GM12878 (cell line): ENCODE results near the gene ITPR2. TPM values are rescaled to one million over a fixed set of nuclear protein-coding genes. Genes with fewer than 3 reads are reported as not detected.

Source experiments
- ATAC-seq: fragments of 200-7000 bp; cut with Tn5 transposase; 3 replicates; pipeline ENCODE4 v1.9.1; 2020; ENCODE audit warnings: mild to moderate bottlenecking, moderate library complexity
- BruUV-seq: library from RNA; stranded (reverse); fragments of 400-500 nt; replicated peaks from 2 replicates; lab custom pipeline; 2021; lab: Mats Ljungman, UMichigan
- CTCF ChIA-PET: fragments of 300-600 bp; sonication (Branson Sonifier 250); formaldehyde crosslinking; extraction: SDS; loops from one replicate; lab custom pipeline; 2021; ENCODE audit warnings: inconsistent platforms; lab: Yijun Ruan, JAX
- POLR2A ChIA-PET: fragments of 350-600 bp; formaldehyde crosslinking; extraction: SDS; loops from one replicate; lab custom pipeline; 2021; ENCODE audit warnings: inconsistent platforms; lab: Charles Lee
- RAD21 ChIA-PET: fragments of 300-600 bp; sonication (Branson Sonifier 250); formaldehyde crosslinking; loops from one replicate; lab custom pipeline; 2023; ENCODE audit warnings: antibody characterized with exemption; ENCODE audit not compliant: unreplicated experiment; lab: Charles Lee
- SMC1A ChIA-PET: fragments of 300-600 bp; sonication (Branson Sonifier 250); formaldehyde crosslinking; loops from one replicate; lab custom pipeline; 2023; ENCODE audit not compliant: unreplicated experiment, uncharacterized antibody; lab: Charles Lee
- DNase-seq: peaks from one replicate; pipeline ENCODE4 v3.0.0-alpha.2; 2011; ENCODE audit warnings: low read depth, low spot score
- FAIRE-seq: peaks from 3 replicates; lab custom pipeline; 2011; peaks lifted over from hg19 to GRCh38; lab: Jason Lieb, UNC
- H2AFZ ChIP-seq: 2 replicates; pipeline ENCODE4 v1.6.0; 2011; ENCODE audit warnings: low read depth, low read length, control low read depth; ENCODE audit not compliant: control insufficient read depth
- H3K27ac ChIP-seq: 2 replicates; pipeline ENCODE4 v1.5.1; 2011; ENCODE audit warnings: control low read depth; ENCODE audit not compliant: control insufficient read depth, insufficient read depth
- H3K27me3 ChIP-seq, 2 experiments: replicated peaks in 1 of 2; 2 replicates each; pipeline versions ENCODE4 v1.6.0 to v1.6.1; 2011; ENCODE audit warnings: low read length in 1 of 2; ENCODE audit not compliant: control insufficient read depth in 2 of 2, insufficient read depth in 2 of 2
- H3K36me3 ChIP-seq, 2 experiments: 2 replicates each; pipeline ENCODE4 v1.5.1; 2011; ENCODE audit warnings: low read length in 1 of 2; ENCODE audit not compliant: control insufficient read depth in 2 of 2, insufficient read depth in 2 of 2
- H3K4me1 ChIP-seq: 2 replicates; pipeline ENCODE4 v1.6.1; 2011; ENCODE audit warnings: mild to moderate bottlenecking, low read length, moderate library complexity, mixed read lengths; ENCODE audit not compliant: control insufficient read depth, insufficient read depth
- H3K4me2 ChIP-seq: 2 replicates; pipeline ENCODE4 v1.6.0; 2011; ENCODE audit warnings: control low read depth; ENCODE audit not compliant: control insufficient read depth, insufficient read depth
- H3K4me3 ChIP-seq: fragments of 200-600 bp; sonication (generic); 2 replicates; pipeline ENCODE4 v1.5.1; 2016
- H3K79me2 ChIP-seq: 2 replicates; pipeline ENCODE4 v1.6.0; 2011; ENCODE audit warnings: low read length; ENCODE audit not compliant: control insufficient read depth, insufficient read depth
- H3K9ac ChIP-seq: 2 replicates; pipeline ENCODE4 v1.8.0; 2011; ENCODE audit warnings: low read length, control low read depth, mixed read lengths; ENCODE audit not compliant: control insufficient read depth, insufficient read depth
- H3K9me3 ChIP-seq: replicated peaks from 3 replicates; pipeline ENCODE4 v1.5.1; 2011; ENCODE audit warnings: mild to moderate bottlenecking, low read length; ENCODE audit not compliant: control insufficient read depth, insufficient read depth
- H4K20me1 ChIP-seq: 2 replicates; pipeline ENCODE4 v1.6.0; 2011; ENCODE audit not compliant: control insufficient read depth, insufficient read depth
- BCL11A ChIP-seq: IDR thresholded peaks from 2 replicates; pipeline ENCODE4 v1.6.1; 2011; ENCODE audit warnings: low read depth, low read length
- BHLHE40 ChIP-seq, 2 experiments: fragments of 450-650 bp in 1 of 2; IDR thresholded peaks; 2 replicates each; pipeline ENCODE4 v1.6.1; 2011 to 2017; ENCODE audit warnings: low read depth in 2 of 2, borderline replicate concordance in 1 of 2, improper control_type of control experiment in 1 of 2, low read length in 1 of 2, mild to moderate bottlenecking in 1 of 2
- CBX3 ChIP-seq: fragments of 200-600 bp; sonication (generic); IDR thresholded peaks from 2 replicates; pipeline ENCODE4 v1.6.1; 2016; ENCODE audit warnings: low read depth, borderline replicate concordance
- CREB1 ChIP-seq: IDR thresholded peaks from 2 replicates; pipeline ENCODE4 v1.6.1; 2012; ENCODE audit warnings: low read depth, mild to moderate bottlenecking, inconsistent platforms
- CREM ChIP-seq: IDR thresholded peaks from 2 replicates; pipeline ENCODE4 v1.6.1; 2014; ENCODE audit warnings: antibody characterized with exemption, low read depth
- FOXM1 ChIP-seq: IDR thresholded peaks from 2 replicates; pipeline ENCODE4 v1.6.1; 2012; ENCODE audit warnings: low read depth, mild to moderate bottlenecking, inconsistent platforms, low read length, moderate library complexity
- GATAD2B ChIP-seq: fragments of 450-650 bp; conservative IDR thresholded peaks from 2 replicates; pipeline ENCODE4 v1.6.1; 2017; ENCODE audit warnings: low read depth, mild to moderate bottlenecking, moderate library complexity
- IRF5 ChIP-seq: fragments of 450-650 bp; IDR thresholded peaks from 2 replicates; pipeline ENCODE4 v1.6.1; 2017; ENCODE audit warnings: borderline replicate concordance
- MTA3 ChIP-seq: IDR thresholded peaks from 2 replicates; pipeline ENCODE4 v1.6.1; 2012; ENCODE audit warnings: low read length, inconsistent platforms, borderline replicate concordance
- PAX5 ChIP-seq: IDR thresholded peaks from 2 replicates; pipeline ENCODE4 v1.6.1; 2011; ENCODE audit warnings: low read depth, low read length, borderline replicate concordance
- PKNOX1 ChIP-seq: fragments of 450-650 bp; IDR thresholded peaks from 2 replicates; pipeline ENCODE4 v1.6.1; 2016; ENCODE audit warnings: mild to moderate bottlenecking
- SPI1 ChIP-seq: IDR thresholded peaks from 2 replicates; pipeline ENCODE4 v1.6.1; 2011; ENCODE audit warnings: low read depth, mild to moderate bottlenecking, low read length, moderate library complexity, borderline replicate concordance; ENCODE audit not compliant: insufficient read depth
- TBL1XR1 ChIP-seq: IDR thresholded peaks from 2 replicates; pipeline ENCODE4 v1.6.1; 2012; ENCODE audit warnings: low read depth, low read length, improper control_type of control experiment
- WGBS: methylation state at CpG from one replicate; pipeline ENCODE4 v1.1.6; 2016; ENCODE audit warnings: low lambda C conversion rate; ENCODE audit not compliant: insufficient replicate concordance, insufficient coverage; ENCODE audit errors: missing lambda C conversion rate; 5-methylcytosine and 5-hydroxymethylcytosine counted together
- in situ Hi-C: fragments of 300-500 bp; cut with MboI; formaldehyde crosslinking; loops from 9 replicates; pipeline ENCODE4 v1.14.3; 2018; ENCODE audit warnings: mixed read lengths
- intact Hi-C: fragments of 100-400 bp; cut with micrococcal nuclease; formaldehyde crosslinking; loops from one replicate; pipeline ENCODE4 v1.14.2; 2022; ENCODE audit not compliant: unreplicated experiment
- polyA plus RNA-seq, 11 experiments: library from polyadenylated mRNA; depleted of rRNA in 4 of 11; unstranded in 6 of 11; stranded (reverse) in 5 of 11; fragments of >200 nt; fragmentation: Nextera tagmentation in 4 of 11; fragmentation: Illumina TruSeq in 1 of 11; extraction: Ambion mirVana in 4 of 11; extraction: Trizol in 1 of 11; gene quantifications; 1 replicate in 1 of 11; 2 replicates in 10 of 11; pipeline versions ENCODE4 v1.2.1 to v1.2.3, GENCODE V29; 2011 to 2016; ENCODE audit warnings: inconsistent platforms in 2 of 11, missing spikeins in 2 of 11, low read depth in 1 of 11
- total RNA-seq, 4 experiments: library from RNA; depleted of rRNA in 3 of 4; stranded (reverse); fragments of >200 nt in 3 of 4; fragmentation: Illumina TruSeq in 1 of 4; extraction: Trizol in 1 of 4; gene quantifications; 2 replicates each; pipeline versions ENCODE4 v1.2.1 to v1.2.3, GENCODE V29; 2013 to 2021
- TF ChIP-seq, protein P1 (sequence below): fragments of 450-650 bp; IDR thresholded peaks from 2 replicates; pipeline ENCODE4 v1.6.1; 2017; ENCODE audit warnings: low read depth, mild to moderate bottlenecking, moderate library complexity
- TF ChIP-seq, protein P2 (sequence below): fragments of 450-650 bp; IDR thresholded peaks from 2 replicates; pipeline ENCODE4 v1.6.1; 2017; ENCODE audit warnings: mild to moderate bottlenecking, low read depth, inconsistent platforms; ENCODE audit not compliant: poor library complexity, severe bottlenecking

Gene ITPR2
- total and polyA plus RNA-seq, 10 of the 15 experiments (the other 5 are each of a cell fraction or from before 2014, with no cell fraction given): 7.5 to 76.2 (median 47.1) TPM

- Histone ChIP-seq H3K27me3 (no peaks in the 10 kb centered on the region), H3K9me3 (no peaks in the 10 kb centered on the region), H3K4me1 (peaks cover 46% of the 10 kb centered on the region), H3K27ac (no peak overlapping the region), H3K4me3 (no peak overlapping the region), H3K9ac (no peak overlapping the region), H3K36me3 (no peaks in the 10 kb centered on the region), H3K79me2 (no peaks in the 10 kb centered on the region), H2AFZ (no peak overlapping the region), H4K20me1 (no peaks in the 10 kb centered on the region), H3K4me2 (0 out of 2 replicates have a peak overlapping the region, but pooled peaks have one; percentile 9)
- WGBS: 63% methylated on average over 7 of the region's 7 CpGs
- ATAC-seq: peak; percentile 84
- ChIA-PET CTCF (interaction anchor here (0.6 to 10.1 kb wide), 10 partner anchors 8 to 148 kb away, joined by 3 to 115 read pairs (median 17); partner anchors contain the start of gene MED21), RAD21 (interaction anchor here (1.0 to 3.4 kb wide), 8 partner anchors 10 to 163 kb away, joined by 3 to 17 read pairs (median 8); partner anchors contain the start of gene ITPR2), SMC1A (interaction anchor here (0.6 to 7.6 kb wide), 8 partner anchors 8 to 557 kb away, joined by 3 to 105 read pairs (median 11); no protein-coding TSS in a partner anchor), POLR2A (interaction anchor here (1.4 to 2.7 kb wide), 2 partner anchors 41 to 105 kb away, joined by 3 to 8 read pairs; partner anchors contain the start of gene ITPR2)
- intact Hi-C loops: no loop called here
- in situ Hi-C loops: no loop called here
- peak; percentile 68 for DNase-seq
- no TSS peak for BruUV-seq
- FAIRE-seq: no peak
- TF ChIP-seq BCL11A: peak; percentile 62
- TF ChIP-seq CREB1: peak; percentile 56; the same call in 1 of the 2 replicates
- TF ChIP-seq TBL1XR1: peak; percentile 76
- no peak for TF ChIP-seq IRF5
- 0 out of 2 replicates have a peak, but pooled peaks have one; percentile 52 for TF ChIP-seq GATAD2B
- TF ChIP-seq SPI1: peak; percentile 87
- TF ChIP-seq BHLHE40 (IDR thresholded peaks at IDR 0.05; ENCODE audit: borderline replicate concordance in 1 of 2, low read depth in 2 of 2, low read length in 1 of 2): peak; percentile 27 to 54; a peak in 2 of 4 replicates
- TF ChIP-seq, protein P1, sequence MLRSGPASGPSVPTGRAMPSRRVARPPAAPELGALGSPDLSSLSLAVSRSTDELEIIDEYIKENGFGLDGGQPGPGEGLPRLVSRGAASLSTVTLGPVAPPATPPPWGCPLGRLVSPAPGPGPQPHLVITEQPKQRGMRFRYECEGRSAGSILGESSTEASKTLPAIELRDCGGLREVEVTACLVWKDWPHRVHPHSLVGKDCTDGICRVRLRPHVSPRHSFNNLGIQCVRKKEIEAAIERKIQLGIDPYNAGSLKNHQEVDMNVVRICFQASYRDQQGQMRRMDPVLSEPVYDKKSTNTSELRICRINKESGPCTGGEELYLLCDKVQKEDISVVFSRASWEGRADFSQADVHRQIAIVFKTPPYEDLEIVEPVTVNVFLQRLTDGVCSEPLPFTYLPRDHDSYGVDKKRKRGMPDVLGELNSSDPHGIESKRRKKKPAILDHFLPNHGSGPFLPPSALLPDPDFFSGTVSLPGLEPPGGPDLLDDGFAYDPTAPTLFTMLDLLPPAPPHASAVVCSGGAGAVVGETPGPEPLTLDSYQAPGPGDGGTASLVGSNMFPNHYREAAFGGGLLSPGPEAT: peak; percentile 63; the same call in 1 of the 2 replicates
- TF ChIP-seq, protein P2, sequence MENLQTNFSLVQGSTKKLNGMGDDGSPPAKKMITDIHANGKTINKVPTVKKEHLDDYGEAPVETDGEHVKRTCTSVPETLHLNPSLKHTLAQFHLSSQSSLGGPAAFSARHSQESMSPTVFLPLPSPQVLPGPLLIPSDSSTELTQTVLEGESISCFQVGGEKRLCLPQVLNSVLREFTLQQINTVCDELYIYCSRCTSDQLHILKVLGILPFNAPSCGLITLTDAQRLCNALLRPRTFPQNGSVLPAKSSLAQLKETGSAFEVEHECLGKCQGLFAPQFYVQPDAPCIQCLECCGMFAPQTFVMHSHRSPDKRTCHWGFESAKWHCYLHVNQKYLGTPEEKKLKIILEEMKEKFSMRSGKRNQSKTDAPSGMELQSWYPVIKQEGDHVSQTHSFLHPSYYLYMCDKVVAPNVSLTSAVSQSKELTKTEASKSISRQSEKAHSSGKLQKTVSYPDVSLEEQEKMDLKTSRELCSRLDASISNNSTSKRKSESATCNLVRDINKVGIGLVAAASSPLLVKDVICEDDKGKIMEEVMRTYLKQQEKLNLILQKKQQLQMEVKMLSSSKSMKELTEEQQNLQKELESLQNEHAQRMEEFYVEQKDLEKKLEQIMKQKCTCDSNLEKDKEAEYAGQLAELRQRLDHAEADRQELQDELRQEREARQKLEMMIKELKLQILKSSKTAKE: peak; percentile 80
- TF ChIP-seq CBX3: no peak
- TF ChIP-seq FOXM1: peak; percentile 82; the same call in 1 of the 2 replicates
- peak; percentile 44; the same call in 1 of the 2 replicates for TF ChIP-seq PKNOX1
- peak; percentile 82 for TF ChIP-seq CREM
- peak; percentile 87; the same call in 1 of the 2 replicates for TF ChIP-seq MTA3
- no peak for TF ChIP-seq PAX5
These were observed 41.7 kb upstream of the ITPR2 start for GRCh38 chr12:26874501-26875296.
